ENCODE data around the gene FBXL5.

GRCh38 chr4:15653864-15654592 lies 1.1 kb downstream of the FBXL5 start:
- no peak for TF ChIP-seq CTCF (conservative IDR thresholded peaks at IDR 0.05; ENCODE audit: low read length)
- no peak for TF ChIP-seq EZH2phosphoT487 (IDR thresholded peaks at IDR 0.05; ENCODE audit: borderline replicate concordance)
